ENCODE results near the gene KLF3.

The KLF3 gene

GRCh38 chr4:38704622-38705154, 40.7 kb downstream of the KLF3 start:
- DNase-seq = no peak

GRCh38 chr4:38706301-38706700, 42.3 kb downstream of the KLF3 start:
- no peak for DNase-seq

- DNase-seq = no peak
These were observed 46.1 kb downstream of the KLF3 start for GRCh38 chr4:38710053-38710452.

GRCh38 chr4:38711066-38711465, 47.1 kb downstream of the KLF3 start:
- no peak for DNase-seq

GRCh38 chr4:38715050-38715449, 51.1 kb downstream of the KLF3 start:
- DNase-seq = no peak

- no peak for DNase-seq
These were observed 52.3 kb downstream of the KLF3 start for GRCh38 chr4:38716256-38716655.

- no peak for DNase-seq
These were observed 53.6 kb downstream of the KLF3 start for GRCh38 chr4:38717604-38718003.

- no peak for DNase-seq
These were observed 59.1 kb downstream of the KLF3 start for GRCh38 chr4:38723114-38723513.

- no peak for DNase-seq
These were observed 59.9 kb downstream of the KLF3 start for GRCh38 chr4:38723726-38724474.

GRCh38 chr4:38724475-38724808, 60.4 kb downstream of the KLF3 start:
- no peak for DNase-seq

GRCh38 chr4:38728631-38729141, 64.7 kb downstream of the KLF3 start:
- no peak for DNase-seq

GRCh38 chr4:38730493-38730829, 66.5 kb downstream of the KLF3 start:
- DNase-seq = no peak

GRCh38 chr4:38730830-38731646, 67.0 kb downstream of the KLF3 start:
- DNase-seq = peak; percentile 61

- no peak for DNase-seq
These were observed 69.7 kb downstream of the KLF3 start for GRCh38 chr4:38733663-38734062.

- DNase-seq = no peak
These were observed 70.4 kb downstream of the KLF3 start for GRCh38 chr4:38734446-38734845.

GRCh38 chr4:38734911-38735310, 70.9 kb downstream of the KLF3 start:
- no peak for DNase-seq

- DNase-seq = no peak
These were observed 71.9 kb downstream of the KLF3 start for GRCh38 chr4:38735870-38736269.

GRCh38 chr4:38738940-38739803, 75.2 kb downstream of the KLF3 start:
- no peak for DNase-seq

- DNase-seq = no peak
These were observed 76.3 kb downstream of the KLF3 start for GRCh38 chr4:38740303-38740702.

- DNase-seq = no peak
These were observed 79.9 kb downstream of the KLF3 start for GRCh38 chr4:38743866-38744265.

- no peak for DNase-seq
These were observed 81.9 kb downstream of the KLF3 start for GRCh38 chr4:38745881-38746280.

GRCh38 chr4:38747629-38748028, 83.6 kb downstream of the KLF3 start:
- DNase-seq = no peak

- DNase-seq = no peak
These were observed 85.3 kb downstream of the KLF3 start for GRCh38 chr4:38749336-38749735.

Measured in NCI-H1694 treated with DMSO at 0.1 percent for 48 hours (cell line).